B cell (primary cell): ENCODE data around the gene PLEKHN1.

ENCODE experiments used
- CTCF ChIP-seq: fragments of 200-600 bp; IDR thresholded peaks from one replicate; pipeline ENCODE4 v1.8.0; 2022; ENCODE audit warnings: antibody characterized with exemption, mild to moderate bottlenecking
- EZH2 ChIP-seq: IDR thresholded peaks from 2 replicates; pipeline ENCODE4 v1.6.1; 2012; ENCODE audit warnings: borderline replicate concordance, low read depth, mild to moderate bottlenecking, moderate library complexity, low read length; ENCODE audit not compliant: insufficient read depth, poor library complexity, severe bottlenecking

GRCh38 chr1:919271-919872, 46.9 kb upstream of the PLEKHN1 start:
- TF ChIP-seq CTCF (no peak), EZH2 (no peak)
